B cell (primary cell): ENCODE results near the gene PLRG1.

ENCODE experiments used
- EZH2 ChIP-seq: IDR thresholded peaks from 2 replicates; pipeline ENCODE4 v1.6.1; 2012; ENCODE audit warnings: borderline replicate concordance, low read depth, mild to moderate bottlenecking, moderate library complexity, low read length; ENCODE audit not compliant: insufficient read depth, poor library complexity, severe bottlenecking
- TF ChIP-seq, protein P1 (sequence below): fragments of 200-600 bp; IDR thresholded peaks from one replicate; pipeline ENCODE4 v1.8.0; 2022; ENCODE audit warnings: antibody characterized with exemption, mild to moderate bottlenecking

- TF ChIP-seq, protein P1, sequence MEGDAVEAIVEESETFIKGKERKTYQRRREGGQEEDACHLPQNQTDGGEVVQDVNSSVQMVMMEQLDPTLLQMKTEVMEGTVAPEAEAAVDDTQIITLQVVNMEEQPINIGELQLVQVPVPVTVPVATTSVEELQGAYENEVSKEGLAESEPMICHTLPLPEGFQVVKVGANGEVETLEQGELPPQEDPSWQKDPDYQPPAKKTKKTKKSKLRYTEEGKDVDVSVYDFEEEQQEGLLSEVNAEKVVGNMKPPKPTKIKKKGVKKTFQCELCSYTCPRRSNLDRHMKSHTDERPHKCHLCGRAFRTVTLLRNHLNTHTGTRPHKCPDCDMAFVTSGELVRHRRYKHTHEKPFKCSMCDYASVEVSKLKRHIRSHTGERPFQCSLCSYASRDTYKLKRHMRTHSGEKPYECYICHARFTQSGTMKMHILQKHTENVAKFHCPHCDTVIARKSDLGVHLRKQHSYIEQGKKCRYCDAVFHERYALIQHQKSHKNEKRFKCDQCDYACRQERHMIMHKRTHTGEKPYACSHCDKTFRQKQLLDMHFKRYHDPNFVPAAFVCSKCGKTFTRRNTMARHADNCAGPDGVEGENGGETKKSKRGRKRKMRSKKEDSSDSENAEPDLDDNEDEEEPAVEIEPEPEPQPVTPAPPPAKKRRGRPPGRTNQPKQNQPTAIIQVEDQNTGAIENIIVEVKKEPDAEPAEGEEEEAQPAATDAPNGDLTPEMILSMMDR = no peak
- TF ChIP-seq EZH2 = no peak
These were observed 41.7 kb upstream of the PLRG1 start for GRCh38 chr4:154591890-154592289.
